Activated CD4-positive, alpha-beta T cell treated with anti-CD3 and anti-CD28 coated beads, Interleukin-2, Interleukin-6, amounts not matched to agents 100 ng/mL and 50 ng/mL, durations not matched to agents 16 hours and 8 hours (primary cell): ENCODE data around the gene DNAJC6.
"Not testable (repeated sequence)": the region's sequence is repeated elsewhere in the genome, so short reads cannot be mapped to it uniquely, and the experiment has no call there.

Source experiments
- DNase-seq: peaks from one replicate; pipeline ENCODE4 v3.0.0-alpha.2; 2020

Gene DNAJC6

GRCh38 chr1:65309304-65310077 is at the start of gene DNAJC6:
DNAJC6 (plus strand) TSS chr1:65309543; CDS start chr1:65309746, 203 bp downstream.
- peak; percentile 65 for DNase-seq

DNA sequence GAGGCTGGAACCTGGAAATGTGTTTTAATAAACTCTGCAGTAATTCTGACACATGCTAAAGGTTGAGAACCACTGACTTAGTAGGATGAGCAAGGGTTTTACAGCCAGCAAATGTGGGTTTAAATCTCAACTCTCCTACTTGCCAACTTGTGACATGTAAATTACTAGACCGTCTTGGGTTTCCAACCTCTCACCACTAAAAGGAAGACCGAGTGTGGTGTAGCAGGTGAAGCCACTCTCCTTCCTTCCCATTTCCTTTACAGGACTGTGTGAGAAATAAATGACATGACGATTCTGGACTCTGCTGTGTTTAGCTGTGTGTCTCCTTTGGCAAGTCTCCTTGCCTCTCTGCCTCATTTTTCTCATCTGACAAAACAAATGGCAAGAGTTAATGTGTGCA is 49.5 kb upstream of the DNAJC6 start:
- peak; percentile 36 for DNase-seq

- DNase-seq = peak; percentile 60
These were observed 48.4 kb upstream of the DNAJC6 start for GRCh38 chr1:65260851-65261473.

DNA sequence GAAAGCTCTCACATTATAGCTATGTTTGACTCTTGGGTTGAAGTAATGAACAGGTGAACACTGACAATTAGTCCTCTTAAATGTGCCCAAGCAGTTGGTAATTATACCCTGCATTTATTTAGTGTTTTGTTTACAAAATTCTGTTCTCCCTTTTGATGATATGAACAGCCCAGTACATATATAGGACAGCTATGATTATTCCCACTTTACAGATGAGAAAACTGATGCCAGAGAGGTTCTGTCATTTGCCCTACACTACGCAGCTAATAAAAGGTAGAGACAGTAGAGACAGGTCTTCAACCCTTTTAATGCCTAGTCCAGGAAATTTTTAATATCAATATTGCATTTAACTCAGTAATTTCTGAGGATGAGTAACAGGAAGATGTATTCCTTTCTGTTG is 46.1 kb upstream of the DNAJC6 start:
- DNase-seq = no peak

DNA sequence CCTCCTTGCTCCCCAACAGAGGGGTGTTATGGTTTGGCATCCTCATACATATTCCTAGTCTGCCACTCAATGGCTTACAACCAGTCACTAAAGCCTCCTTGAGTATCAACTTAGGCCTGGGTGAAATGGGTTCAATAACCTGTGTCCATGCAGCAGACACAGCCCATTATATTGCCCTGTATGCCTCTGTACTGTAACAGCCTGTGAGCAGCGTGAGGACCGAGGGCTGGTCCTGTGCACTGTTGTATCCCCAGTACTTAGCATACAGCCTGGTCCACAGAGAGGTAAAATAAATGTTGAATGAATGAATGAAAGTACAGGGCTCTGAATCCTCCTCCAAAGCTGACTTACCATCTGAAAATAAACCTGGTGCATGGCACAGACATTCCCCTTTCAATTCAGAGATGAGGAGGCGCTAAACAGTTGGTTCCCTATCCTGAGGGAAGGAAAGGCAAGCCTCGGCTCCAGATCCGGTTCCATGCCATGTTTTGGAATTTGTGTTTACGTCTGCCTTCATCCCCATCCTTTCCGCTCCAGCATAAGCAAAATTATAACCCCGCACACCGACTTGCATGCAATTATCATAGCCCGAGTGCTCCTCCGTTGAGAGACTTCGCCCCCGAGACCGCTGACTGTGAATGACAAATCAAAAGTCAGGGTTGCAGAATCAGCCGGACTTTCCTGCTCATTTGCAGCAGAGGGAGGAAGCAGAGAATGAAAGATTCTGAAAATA is 45.0 kb upstream of the DNAJC6 start:
- no peak for DNase-seq

DNA sequence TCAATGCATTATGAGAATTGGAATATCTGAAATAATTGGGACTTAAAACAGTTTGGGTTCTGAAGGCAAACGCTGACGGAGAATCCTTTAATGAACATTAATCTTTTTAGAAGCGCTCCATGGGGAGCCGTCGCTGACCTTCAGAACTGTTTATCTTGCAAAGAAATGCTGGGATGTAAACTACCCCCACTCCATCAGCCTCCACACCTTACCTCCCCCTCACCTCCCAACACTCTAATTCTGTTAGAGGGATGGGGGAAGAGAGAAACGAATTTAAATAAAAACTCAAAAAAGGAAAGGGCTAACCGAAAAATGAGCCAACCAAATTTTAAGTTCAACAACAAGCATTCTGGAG is 44.1 kb upstream of the DNAJC6 start:
- DNase-seq = no peak

DNA sequence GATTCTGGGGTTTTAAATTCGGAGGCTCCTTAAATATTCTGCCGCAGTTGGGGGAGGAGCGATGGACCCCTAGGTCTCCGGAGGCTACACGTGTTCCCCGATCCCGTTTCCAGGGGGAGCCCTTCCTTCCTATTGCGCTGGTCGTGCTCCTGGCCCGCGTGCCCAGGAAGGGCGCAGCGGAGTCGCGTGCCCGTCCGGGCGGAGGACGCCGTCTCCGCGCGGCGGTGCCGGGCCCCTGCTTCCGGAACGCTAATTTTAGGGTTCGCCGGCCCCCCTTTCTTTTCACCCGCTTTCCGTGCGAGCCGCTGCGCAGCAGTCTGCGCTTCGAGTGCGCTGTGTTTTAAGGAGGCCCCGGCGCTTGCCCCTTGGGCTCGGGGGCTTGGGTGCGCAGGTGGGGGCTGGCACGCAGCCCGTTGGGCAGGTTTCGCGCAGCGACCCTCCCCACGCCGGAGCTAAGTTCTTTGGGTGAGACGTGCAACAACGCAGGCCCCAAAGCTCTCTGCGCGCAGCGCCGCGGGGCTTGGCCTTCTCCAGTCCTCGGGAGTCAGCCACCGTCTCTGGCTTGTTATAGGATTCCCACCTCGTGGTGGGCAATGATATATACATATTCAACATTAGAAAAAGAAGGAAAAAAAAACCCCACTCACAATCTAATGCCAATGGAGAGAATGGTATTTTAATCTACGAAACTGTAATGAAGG is 43.5 kb upstream of the DNAJC6 start:
- DNase-seq = peak; percentile 46

GRCh38 chr1:65266476-65266875 is 42.9 kb upstream of the DNAJC6 start:
- DNase-seq = no peak

- no peak for DNase-seq
These were observed 42.1 kb upstream of the DNAJC6 start for GRCh38 chr1:65267271-65267670.

DNA sequence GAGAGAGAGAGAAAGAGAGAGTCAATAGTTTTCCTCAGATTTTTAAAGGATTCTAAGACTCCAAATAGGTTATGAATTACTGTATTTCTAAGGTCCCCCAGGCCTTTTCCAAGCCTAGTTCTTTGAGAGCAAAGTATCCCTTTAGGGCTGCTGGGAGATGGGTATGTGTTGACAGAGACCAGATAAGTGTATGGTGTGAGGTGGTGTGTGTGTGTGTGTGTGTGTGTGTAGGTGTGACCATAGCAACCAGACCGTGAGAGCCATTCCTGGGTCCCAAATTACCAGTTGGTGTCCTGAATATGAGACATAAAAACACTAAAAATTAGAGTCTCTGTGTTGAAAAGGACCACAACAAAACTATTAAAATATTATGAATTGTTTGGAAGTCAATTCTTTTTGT is 41.7 kb upstream of the DNAJC6 start:
- no peak for DNase-seq

- DNase-seq = no peak
These were observed 39.7 kb upstream of the DNAJC6 start for GRCh38 chr1:65269612-65270011.

DNA sequence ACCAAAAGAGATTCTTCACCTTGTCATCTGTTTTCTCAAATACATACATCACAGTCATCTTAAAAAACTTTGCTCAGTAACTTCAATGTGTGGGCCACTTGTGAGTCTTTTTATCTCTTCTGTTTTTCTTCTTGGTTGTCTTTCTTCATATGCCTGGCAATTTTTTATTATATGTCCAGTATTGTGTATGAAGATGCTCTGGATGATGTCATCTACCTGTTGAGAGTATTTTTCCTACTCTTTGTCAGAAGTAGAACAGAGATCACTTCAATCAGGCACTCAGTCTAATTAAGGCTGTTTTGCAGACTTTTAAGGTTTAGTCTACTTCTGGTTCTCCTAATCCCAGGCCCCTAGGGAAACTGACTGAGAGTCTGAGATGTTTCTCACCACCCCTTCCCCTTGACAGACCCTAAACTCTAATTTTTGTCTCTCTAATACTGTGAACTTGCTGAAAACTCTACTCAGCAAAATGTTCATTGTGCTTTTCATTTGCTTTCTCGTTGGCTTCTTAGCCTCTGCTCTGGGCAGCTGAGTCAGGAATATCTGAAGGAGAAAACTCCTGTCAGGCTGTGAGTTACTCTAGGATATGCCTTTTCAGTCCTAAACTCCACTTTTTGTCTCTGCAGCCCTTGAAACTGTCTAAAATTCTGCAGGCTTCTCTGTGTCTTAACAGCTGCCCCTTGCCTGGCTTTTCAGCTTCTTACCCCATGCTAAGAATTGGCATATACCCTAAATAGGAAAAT is 33.0 kb upstream of the DNAJC6 start:
- DNase-seq = no peak

DNA sequence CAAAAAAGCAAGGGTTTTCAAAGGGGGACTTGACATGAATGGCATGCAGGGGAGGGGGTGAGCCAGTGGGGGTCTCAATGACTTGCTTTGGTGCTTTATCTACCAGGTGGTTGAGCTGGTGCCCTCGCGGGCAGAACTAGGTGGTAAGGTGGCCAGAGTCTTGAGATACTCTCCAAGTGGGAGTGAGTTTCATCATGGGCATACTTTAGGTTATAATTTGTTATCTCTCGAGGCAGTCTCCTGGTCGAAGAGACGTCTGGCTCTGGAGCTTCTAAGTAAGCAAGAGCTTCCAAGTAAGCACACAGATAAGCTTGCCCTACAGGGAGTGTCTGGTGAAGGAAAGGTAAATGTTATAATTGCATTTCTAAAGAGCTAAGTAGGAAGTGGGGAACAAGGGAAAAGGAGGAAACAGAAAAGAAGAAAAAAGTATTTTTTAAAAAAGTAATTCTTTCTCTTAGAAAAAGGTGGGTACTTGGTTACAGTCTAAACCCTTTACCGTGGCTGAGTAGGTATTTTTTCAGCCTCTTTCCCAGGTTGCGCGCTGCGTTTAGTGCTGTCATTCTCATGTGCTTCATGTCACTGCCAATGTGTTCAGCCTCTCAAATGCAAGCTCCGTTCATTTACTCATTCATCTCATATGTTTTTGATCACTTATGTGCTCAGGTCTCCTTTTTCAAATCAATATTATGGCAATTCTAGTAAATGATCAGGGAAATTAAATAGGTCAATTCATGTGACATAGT is 31.6 kb upstream of the DNAJC6 start:
- DNase-seq = no peak

DNA sequence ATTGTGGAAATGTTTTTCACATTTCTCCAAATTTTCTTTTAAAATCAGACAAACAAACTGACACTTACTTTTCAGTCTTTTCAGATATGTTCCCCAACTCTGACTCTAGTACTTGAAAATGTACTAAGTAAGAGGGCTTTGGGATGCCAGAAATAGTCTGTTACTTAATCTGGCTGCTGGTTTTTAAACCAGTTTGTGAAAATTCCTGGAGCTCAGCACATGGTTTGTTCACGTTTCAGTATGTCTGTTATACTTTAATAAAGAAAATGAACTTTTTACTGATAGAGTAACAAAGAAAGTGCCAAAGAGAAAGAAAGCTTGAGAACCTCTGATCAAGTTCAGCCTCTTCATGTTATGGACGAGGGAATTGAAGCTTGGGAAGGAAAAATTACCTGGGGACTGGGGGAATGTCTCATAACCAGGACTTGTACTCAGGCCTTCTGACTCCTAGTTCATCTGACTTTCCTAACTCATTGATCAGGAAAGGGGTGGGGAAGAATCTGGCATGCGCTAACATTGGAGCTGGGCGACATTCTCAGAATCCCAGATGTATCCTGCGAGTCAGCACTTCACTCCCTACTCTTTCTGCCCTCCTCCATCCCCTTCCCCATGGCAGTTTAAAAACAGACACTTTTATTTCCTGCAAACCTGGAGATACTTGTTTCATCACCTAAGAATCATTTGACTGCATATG is 30.8 kb upstream of the DNAJC6 start:
- DNase-seq = no peak

DNA sequence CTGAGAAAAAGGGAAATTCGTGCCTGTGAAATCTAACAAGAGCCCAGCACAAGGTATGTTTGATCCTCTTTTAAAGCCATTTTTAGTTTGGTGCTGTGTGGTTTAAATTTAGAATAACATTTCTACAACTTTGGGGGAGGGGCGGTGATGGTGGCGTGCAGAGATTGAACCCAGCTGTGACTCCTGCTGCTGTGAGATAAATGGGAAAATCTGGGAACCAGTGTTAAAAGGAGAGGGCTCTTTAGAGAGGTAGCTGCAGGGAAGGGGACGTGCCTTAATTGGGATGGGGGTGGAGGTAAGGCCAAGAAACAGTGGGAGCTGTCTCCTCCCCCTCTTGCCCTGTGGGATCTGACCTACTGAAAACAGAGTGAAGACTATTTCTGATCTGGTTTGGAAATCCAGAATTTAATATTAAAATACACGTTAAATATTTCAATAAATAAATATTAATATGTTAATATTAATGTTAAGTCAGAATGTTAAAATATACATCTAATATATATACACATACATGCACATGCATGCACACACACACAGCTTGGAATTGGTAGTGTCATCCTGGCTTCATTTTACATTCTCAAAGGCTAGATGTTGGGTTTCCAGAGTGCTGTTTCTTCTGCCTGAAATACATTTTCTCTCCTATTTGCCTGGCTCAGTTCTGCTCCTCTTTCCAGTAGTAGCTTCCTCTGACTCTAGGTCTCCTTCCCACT is 30.1 kb upstream of the DNAJC6 start:
- no peak for DNase-seq

DNA sequence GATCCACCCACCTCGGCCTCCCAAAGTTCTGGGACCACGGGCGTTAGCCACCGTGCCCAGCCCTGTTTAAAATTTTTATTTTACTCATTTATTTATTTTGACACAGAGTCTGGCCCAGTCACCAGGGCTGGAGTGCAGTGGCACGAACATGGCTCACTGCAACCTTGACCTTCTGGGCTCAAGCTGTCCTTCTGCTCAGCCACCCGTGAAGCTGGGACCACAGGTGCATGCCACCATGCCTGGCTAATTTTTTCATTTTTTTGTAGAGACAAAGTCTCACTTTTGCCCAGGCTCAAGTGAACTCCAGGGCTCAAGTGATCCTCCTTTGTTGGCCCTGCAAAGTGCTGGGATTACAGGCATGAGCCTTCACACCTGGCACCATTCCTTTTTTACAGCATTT is 27.5 kb upstream of the DNAJC6 start:
- DNase-seq = no peak

DNA sequence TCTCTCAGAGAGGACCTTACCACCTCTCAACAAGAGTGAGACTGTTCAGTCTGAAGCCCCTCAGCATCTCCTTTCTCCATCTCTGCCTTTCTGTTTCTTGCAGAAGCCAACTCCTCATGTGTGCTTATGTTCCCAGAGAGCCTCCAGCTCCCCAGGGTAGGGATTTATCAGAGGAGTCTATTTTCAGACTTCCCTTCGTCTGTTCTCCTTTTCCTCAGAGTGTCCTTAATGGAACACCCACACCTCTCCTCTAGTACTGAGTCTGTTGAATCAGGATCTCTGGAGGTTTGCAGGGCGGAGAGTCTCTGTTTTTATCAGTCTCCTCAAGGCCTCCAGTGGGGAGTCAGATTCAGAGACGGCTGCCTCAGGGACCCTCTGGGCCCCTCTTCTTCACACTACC is 25.1 kb upstream of the DNAJC6 start:
- DNase-seq = no peak

DNA sequence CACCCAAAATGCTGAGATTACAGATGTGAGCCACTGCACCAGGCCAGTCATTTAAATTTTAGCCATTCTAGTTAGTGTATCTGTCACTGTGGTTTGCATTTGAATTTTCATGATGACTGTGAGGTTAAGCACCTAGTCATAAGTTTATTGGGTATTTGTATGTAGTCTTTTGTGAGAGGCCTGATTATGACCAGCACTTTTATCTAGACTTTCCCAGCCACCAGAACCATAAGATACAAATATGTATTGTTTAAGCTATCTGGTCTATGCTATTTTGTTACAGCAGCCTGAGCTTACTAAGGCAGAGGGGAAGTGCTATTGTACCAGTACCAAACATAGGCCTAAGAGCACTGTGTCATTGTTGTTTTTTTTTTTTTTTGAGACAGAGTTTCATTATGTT is 19.9 kb upstream of the DNAJC6 start:
- peak; percentile 57 for DNase-seq

GRCh38 chr1:65291818-65292217 is 17.5 kb upstream of the DNAJC6 start:
- DNase-seq = not testable (repeated sequence)

DNA sequence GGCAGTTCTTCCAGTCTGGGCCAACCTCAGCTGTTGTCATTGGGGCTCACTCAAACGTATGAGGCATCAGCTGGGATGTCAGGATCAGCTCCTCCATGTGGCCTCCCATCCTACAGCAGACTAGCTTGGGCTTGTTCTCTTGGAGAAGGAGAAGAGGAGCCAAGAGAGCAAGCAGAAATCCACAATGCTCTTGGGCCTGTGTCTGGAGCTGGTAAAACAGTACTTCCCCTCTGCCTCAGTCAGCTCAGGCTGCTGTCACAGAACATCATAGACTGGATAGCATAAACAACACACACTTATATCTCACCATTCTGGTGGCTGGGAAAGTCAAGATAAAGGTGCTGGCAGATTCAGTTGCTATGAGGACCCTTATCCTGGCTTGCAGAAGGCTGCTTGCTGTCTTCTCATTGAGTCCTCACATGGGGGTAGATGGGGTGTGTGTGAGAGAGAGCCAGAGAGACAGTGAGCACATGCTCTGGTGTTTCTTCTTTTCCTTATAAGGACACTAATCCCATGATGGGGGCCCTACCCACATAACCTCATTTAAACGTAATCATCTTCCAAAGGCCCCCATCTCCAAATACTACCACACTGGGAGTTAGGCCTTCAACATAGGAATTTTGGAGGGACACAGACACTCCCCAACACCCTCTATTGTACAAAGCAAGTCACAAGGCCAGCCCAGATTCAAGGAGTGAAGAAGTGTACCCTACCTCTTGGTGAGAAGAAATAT is 16.3 kb upstream of the DNAJC6 start:
- DNase-seq = no peak
